GM18520 (cell line): Measurements from ENCODE around the gene NPR1.
A peak's percentile ranks its signal among the peaks of the same experiment; 100 is the strongest.
"Not testable (repeated sequence)": the region's sequence is repeated elsewhere in the genome, so short reads cannot be mapped to it uniquely, and the experiment has no call there.

Source experiments
- ATAC-seq: cut with Tn5 transposase; IDR thresholded peaks from one replicate; pipeline ENCODE4 v1.9.1; 2021; ENCODE audit not compliant: unreplicated experiment

The NPR1 gene

DNA sequence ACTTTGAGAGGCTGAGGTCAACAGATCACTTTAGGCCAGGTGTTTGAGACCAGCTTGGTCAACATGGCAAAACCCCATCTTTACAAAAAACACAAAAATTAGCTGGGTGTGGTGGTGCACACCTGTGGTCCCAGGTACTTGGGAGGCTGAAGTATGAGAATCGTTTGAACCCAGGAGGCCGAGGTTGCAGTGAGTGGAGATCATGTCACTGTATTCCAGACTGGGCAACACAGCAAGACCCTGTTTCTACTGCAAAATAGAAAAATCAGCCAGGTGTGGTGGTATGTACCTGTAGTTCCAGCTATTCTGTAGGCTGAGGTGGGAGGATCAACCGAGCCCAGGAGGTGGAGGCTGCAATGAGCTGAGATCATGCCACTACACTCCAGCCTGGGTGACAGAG lies 45.2 kb downstream of the NPR1 start:
- no peak for ATAC-seq

- not testable (repeated sequence) for ATAC-seq
Measured at GRCh38 chr1:153724634-153725033, 46.1 kb downstream of the NPR1 start.

DNA sequence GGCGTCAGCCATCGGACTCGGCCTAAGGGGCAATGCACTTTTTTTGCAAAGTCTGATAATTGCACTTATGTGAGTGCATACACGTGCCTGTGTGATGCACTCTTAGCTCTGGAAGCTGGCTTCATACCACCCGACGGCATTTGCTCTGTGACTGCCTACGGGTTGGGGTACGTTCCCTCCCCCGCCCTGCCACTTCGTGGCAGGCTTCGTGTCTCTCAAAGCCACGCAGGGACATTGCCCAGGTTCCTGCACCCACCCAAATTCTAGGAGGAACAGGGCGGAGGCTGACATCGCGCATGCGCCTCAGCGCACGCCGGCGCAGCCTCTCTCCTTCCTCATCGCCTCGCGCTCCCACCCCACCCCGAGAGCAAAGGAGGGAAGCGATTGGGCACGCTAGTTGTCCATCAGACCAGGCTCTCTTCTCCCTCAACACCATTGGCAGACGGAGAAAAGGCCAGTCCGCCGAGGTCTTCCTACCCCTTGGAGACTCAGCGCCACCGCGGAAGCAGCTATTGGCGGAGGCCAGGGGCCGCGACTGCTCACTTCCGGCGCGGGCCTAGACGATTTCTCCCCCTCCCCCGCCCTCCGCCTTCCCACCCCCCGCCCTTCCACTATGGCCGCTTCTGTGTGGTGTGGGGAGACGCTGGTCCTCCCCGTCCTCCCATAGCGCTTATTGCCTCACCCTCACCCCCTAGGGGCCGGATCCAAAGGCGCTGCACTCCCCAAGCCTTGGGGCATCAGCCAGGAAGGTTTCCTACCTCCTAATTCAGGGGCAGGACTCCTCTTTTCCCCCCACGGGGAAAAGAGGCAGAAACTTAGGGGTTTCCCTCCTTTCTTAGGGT lies 49.2 kb downstream of the NPR1 start, which contains the start of gene INTS3:
Gene INTS3 (plus strand): TSS at position 588 of the 842 bp plus-strand sequence. CDS start 585 bp downstream, outside the sequence.
- ATAC-seq = peak; percentile 95

- ATAC-seq = no peak
Measured at GRCh38 chr1:153728305-153729066, 50.0 kb downstream of the NPR1 start.

DNA sequence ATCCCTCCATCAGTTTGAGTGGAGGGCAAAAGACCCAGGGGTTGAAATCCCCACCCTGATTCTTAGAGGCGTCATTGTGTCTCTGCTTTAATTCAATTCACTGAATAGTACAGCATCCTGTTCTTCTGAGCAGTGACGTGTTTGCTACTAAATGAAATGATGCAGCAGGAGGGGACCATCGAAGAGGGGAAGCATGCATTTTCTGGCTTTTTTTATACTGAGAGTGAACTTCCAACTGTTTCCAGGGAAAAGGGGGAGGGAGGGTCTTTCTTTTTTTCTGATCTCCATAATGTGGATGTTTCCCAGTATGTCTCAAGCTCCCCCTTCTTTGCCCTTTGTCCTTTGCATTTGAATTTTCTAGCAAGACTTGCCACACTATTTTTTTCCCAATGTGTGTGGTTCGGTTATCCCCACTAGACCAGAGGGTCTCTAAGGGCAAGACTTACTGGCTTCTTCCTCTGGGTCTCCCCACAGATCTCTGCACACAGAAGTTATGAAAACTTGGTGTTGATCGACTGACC lies 52.0 kb downstream of the NPR1 start:
- ATAC-seq = no peak

- no peak for ATAC-seq
Measured at GRCh38 chr1:153733970-153734369, 55.5 kb downstream of the NPR1 start.

- ATAC-seq = no peak
Measured at GRCh38 chr1:153734396-153735089, 56.1 kb downstream of the NPR1 start.

DNA sequence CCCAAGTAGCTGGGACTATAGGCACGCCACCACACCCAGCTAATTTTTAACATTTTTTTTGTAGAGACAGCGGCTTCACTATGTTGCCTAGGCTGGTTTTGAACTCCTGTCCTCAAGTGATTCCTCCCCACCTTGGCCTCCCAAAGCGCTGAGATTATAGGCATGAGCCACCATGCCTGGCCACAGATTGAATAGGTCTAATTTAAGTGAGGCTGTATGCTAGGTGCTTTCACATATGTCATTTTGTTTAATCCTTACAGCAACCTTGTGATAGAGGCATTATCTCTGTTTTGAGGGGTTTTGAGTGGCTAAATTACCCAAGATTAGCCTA lies 56.6 kb downstream of the NPR1 start:
- ATAC-seq = no peak

DNA sequence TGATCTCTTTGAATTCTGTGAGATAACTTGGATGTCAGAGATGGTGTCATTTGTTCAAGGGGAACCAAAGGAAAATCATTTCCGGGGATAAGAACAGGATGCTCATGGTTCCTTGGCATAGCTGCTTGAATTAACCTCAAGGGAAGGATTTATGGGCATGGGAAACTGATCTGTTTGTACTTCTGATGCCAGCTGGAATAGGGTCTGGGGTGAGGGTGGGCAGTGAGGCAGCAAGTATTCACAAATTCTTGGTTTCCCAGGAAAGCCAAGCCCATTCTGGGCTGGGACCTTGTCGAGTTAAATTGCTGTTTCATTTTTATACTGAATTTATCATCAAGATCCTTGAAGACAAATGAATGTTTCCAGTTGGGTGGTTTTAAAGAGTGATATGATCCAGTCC lies 63.5 kb downstream of the NPR1 start:
- no peak for ATAC-seq

- ATAC-seq = peak; percentile 56
Measured at GRCh38 chr1:153742411-153743142, 64.1 kb downstream of the NPR1 start.
